Ovary (tissue), 9 donors: ENCODE data around the gene SDR42E2. TPM values are rescaled to one million over a fixed set of nuclear protein-coding genes. Genes with fewer than 3 reads are reported as not detected.

Experiments
- DNase-seq, 5 donors: peaks; one replicate each; pipeline ENCODE4 v3.0.0-alpha.2; 2019 to 2020
- H3K27ac ChIP-seq, 2 donors: fragments of 200-600 bp; one replicate each; pipeline versions ENCODE4 v1.5.1 to v1.8.0; 2019 to 2022
- H3K27me3 ChIP-seq: fragments of 200-600 bp; one replicate; pipeline ENCODE4 v1.8.0; 2022
- H3K36me3 ChIP-seq: fragments of 200-600 bp; sonication (generic); one replicate; pipeline ENCODE4 v1.5.1; 2019
- H3K4me1 ChIP-seq: one replicate; pipeline ENCODE4 v1.8.1; 2013; ENCODE audit warnings: mild to moderate bottlenecking, moderate library complexity; ENCODE audit not compliant: insufficient read depth
- H3K4me3 ChIP-seq: fragments of 200-600 bp; sonication (generic); one replicate; pipeline ENCODE4 v1.5.1; 2017
- H3K9me3 ChIP-seq, 2 donors: fragments of 200-600 bp in 1 of 2; sonication (generic) in 1 of 2; one replicate each; pipeline versions ENCODE4 v1.5.1 to v1.8.1; 2013 to 2019; ENCODE audit warnings: mild to moderate bottlenecking in 1 of 2, moderate library complexity in 1 of 2
- EP300 ChIP-seq: sonication (generic); formaldehyde crosslinking; IDR thresholded peaks from one replicate; pipeline ENCODE4 v1.6.1; 2017; ENCODE audit warnings: antibody characterized with exemption
- POLR2A ChIP-seq: fragments of 450-650 bp; IDR thresholded peaks from one replicate; pipeline ENCODE4 v1.6.1; 2017; ENCODE audit warnings: antibody characterized with exemption, mild to moderate bottlenecking, moderate library complexity
- WGBS, 3 donors: extraction: QIAGEN DNeasy Blood & Tissue Kit in 1 of 3; methylation state at CpG; one replicate each; pipeline versions ENCODE4 v1.1.5 to v1.1.7; 2013 to 2017; 5-methylcytosine and 5-hydroxymethylcytosine counted together
- intact Hi-C, 4 donors: fragments of 100-400 bp; cut with DNase I; formaldehyde crosslinking; loops; one replicate each; pipeline versions ENCODE4 v1.11.0 to v1.15.1; 2022 to 2023
- polyA plus RNA-seq, 2 donors: library from polyadenylated mRNA; stranded (reverse); fragments of 200-250 nt in 1 of 2; fragments of 350-450 nt in 1 of 2; fragmentation: Illumina TruSeq in 1 of 2; extraction: RNeasy Lipid Tissue Mini Kit (QIAGEN cat#74804) in 1 of 2; gene quantifications; one replicate each; pipeline ENCODE4 v1.2.3, GENCODE V29; 2013 to 2014
- total RNA-seq, 7 donors: library from RNA; depleted of rRNA in 2 of 7; stranded (reverse); fragments of >200 nt in 2 of 7; fragmentation: NEBNext Ultra II Directional in 3 of 7; extraction: Animal tissue kit (Norgen Biotek cat#: 25700) in 3 of 7; gene quantifications; one replicate each; pipeline versions ENCODE4 v1.1.0 to v1.2.4, GENCODE V29; 2016 to 2023
- TF ChIP-seq, protein P1 (sequence below), 3 donors: fragments of 450-650 bp in 2 of 3; fragments of 200-600 bp in 1 of 3; IDR thresholded peaks; one replicate each; pipeline versions ENCODE4 v1.5.1 to v1.8.0; 2016 to 2022; ENCODE audit warnings: antibody characterized with exemption in 3 of 3, mild to moderate bottlenecking in 1 of 3
- donor health status: DM: no; HTN: no; CAD: no; lungs with moderate emphysema.
- donor health status: DM: no; HTN: no; CAD: no.
- donor health status: Bipolar disorder and iron deficiency.
- donor health status: DM: yes; HTN: yes; CAD: no.
- donor health status: DM: no; HTN: no; CAD: no.
- donor health status: DM: yes; HTN: yes; CAD: no.

The SDR42E2 gene
- total and polyA plus RNA-seq, 9 donors, result 0.05 to 1.1 (median 0.24) TPM; not detected in 3

- no peak for TF ChIP-seq EP300
- TF ChIP-seq POLR2A, result no peak
- TF ChIP-seq, protein P1, sequence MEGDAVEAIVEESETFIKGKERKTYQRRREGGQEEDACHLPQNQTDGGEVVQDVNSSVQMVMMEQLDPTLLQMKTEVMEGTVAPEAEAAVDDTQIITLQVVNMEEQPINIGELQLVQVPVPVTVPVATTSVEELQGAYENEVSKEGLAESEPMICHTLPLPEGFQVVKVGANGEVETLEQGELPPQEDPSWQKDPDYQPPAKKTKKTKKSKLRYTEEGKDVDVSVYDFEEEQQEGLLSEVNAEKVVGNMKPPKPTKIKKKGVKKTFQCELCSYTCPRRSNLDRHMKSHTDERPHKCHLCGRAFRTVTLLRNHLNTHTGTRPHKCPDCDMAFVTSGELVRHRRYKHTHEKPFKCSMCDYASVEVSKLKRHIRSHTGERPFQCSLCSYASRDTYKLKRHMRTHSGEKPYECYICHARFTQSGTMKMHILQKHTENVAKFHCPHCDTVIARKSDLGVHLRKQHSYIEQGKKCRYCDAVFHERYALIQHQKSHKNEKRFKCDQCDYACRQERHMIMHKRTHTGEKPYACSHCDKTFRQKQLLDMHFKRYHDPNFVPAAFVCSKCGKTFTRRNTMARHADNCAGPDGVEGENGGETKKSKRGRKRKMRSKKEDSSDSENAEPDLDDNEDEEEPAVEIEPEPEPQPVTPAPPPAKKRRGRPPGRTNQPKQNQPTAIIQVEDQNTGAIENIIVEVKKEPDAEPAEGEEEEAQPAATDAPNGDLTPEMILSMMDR (IDR thresholded peaks at IDR 0.05), result no peak
- no peaks in the 10 kb centered on the region for H3K27me3 ChIP-seq
- intact Hi-C loops, result no loop called here
- DNase-seq, result no peak
- H3K4me3 ChIP-seq, result no peak overlapping the region
- H3K9me3 ChIP-seq, result no peaks in the 10 kb centered on the region
- no peaks in the 10 kb centered on the region for H3K36me3 ChIP-seq
- H3K4me1 ChIP-seq, result peaks cover 8% of the 10 kb centered on the region
- H3K27ac ChIP-seq, result no peak overlapping the region
- 73 to 82% (median 81%) methylated on average over 18 of the region's 18 CpGs for WGBS, 3 donors
These were observed 55.8 kb downstream of the SDR42E2 start for GRCh38 chr16:22217890-22218730.

GRCh38 chr16:22219389-22220068 is 57.2 kb downstream of the SDR42E2 start:
- Histone ChIP-seq H3K27ac (no peak overlapping the region), H3K36me3 (no peaks in the 10 kb centered on the region), H3K4me1 (peaks cover 8% of the 10 kb centered on the region), H3K27me3 (no peaks in the 10 kb centered on the region), H3K4me3 (no peak overlapping the region), H3K9me3 (no peaks in the 10 kb centered on the region)
- 96 to 98% (median 97%) methylated on average over 3 of the region's 3 CpGs for WGBS, 3 donors
- TF ChIP-seq, protein P1 (IDR thresholded peaks at IDR 0.05), result no peak
- TF ChIP-seq POLR2A (no peak), EP300 (no peak)
- no peak for DNase-seq
- intact Hi-C loops, result no loop called here

GRCh38 chr16:22220069-22220440 is 57.7 kb downstream of the SDR42E2 start:
- H3K4me1 ChIP-seq, result peaks cover 8% of the 10 kb centered on the region
- intact Hi-C loops, result no loop called here

DNA sequence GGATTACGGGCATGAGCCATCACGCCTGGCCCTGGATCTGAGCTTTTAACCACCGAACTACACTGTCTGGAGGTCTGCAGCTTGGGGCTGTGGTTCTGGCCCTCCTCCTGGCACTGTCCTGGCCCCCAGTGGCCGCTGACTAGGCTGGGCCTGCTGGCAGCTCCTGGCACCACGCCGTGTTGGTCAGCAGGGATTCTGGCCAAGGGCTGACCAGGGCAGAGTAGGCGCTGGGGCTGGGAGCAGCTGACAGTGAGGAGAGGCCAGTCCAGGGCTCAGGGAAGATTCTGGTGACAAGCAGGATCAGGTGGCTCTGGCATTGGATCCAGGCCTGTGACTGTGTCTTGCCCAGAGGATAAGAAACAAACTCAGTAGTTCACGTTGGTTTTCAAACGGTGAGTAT is 58.4 kb downstream of the SDR42E2 start:
- Histone ChIP-seq H3K4me1 (peaks cover 8% of the 10 kb centered on the region), H3K27ac (no peak overlapping the region), H3K27me3 (no peaks in the 10 kb centered on the region), H3K9me3 (no peaks in the 10 kb centered on the region), H3K4me3 (no peak overlapping the region), H3K36me3 (no peaks in the 10 kb centered on the region)
- intact Hi-C loops, result no loop called here
- TF ChIP-seq POLR2A (no peak), EP300 (no peak)
- TF ChIP-seq, protein P1 (IDR thresholded peaks at IDR 0.05), result no peak
- DNase-seq, result peak in 3 of 5 donors; percentile 22 to 43 (median 37)
- 52 to 59% (median 55%) methylated on average over 9 of the region's 9 CpGs for WGBS, 3 donors

More at GRCh38 chr16:22220069-22220440, 57.7 kb downstream of the SDR42E2 start:
- 14 to 23% (median 17%) methylated on average over 11 of the region's 11 CpGs for WGBS, 3 donors
- H3K27me3 ChIP-seq, result no peaks in the 10 kb centered on the region
- TF ChIP-seq EP300 (no peak), POLR2A (no peak)
- TF ChIP-seq, protein P1 (IDR thresholded peaks at IDR 0.05), result no peak
- no peak overlapping the region for H3K4me3 ChIP-seq
- H3K27ac ChIP-seq, result no peak overlapping the region
- H3K36me3 ChIP-seq, result no peaks in the 10 kb centered on the region
- H3K9me3 ChIP-seq, result no peaks in the 10 kb centered on the region
- DNase-seq, result peak; percentile 46 to 71 (median 51)
